HG02678 (cell line): ENCODE data around the gene OR1I1.

Source experiments
- ATAC-seq: cut with Tn5 transposase; IDR thresholded peaks from one replicate; pipeline ENCODE4 v1.9.1; 2021; ENCODE audit warnings: mild to moderate bottlenecking, moderate library complexity; ENCODE audit not compliant: unreplicated experiment

The OR1I1 gene

GRCh38 chr19:15116856-15117255, 34.8 kb downstream of the OR1I1 start:
- ATAC-seq: no peak

GRCh38 chr19:15118248-15118647, 36.2 kb downstream of the OR1I1 start:
- no peak for ATAC-seq

GRCh38 chr19:15118789-15119494, 36.9 kb downstream of the OR1I1 start:
- no peak for ATAC-seq

GRCh38 chr19:15120135-15121026, 38.4 kb downstream of the OR1I1 start:
- ATAC-seq: no peak

- no peak for ATAC-seq
Observed at GRCh38 chr19:15122331-15123030, 40.5 kb downstream of the OR1I1 start.

- no peak for ATAC-seq
Observed at GRCh38 chr19:15123031-15123890, 41.2 kb downstream of the OR1I1 start.

- ATAC-seq: no peak
Observed at GRCh38 chr19:15123900-15124299, 41.9 kb downstream of the OR1I1 start.

GRCh38 chr19:15124572-15125231, 42.7 kb downstream of the OR1I1 start:
- ATAC-seq: no peak

GRCh38 chr19:15125232-15126067, 43.4 kb downstream of the OR1I1 start:
- peak; percentile 93 for ATAC-seq

GRCh38 chr19:15126131-15126910, 44.3 kb downstream of the OR1I1 start:
- ATAC-seq: no peak

- no peak for ATAC-seq
Observed at GRCh38 chr19:15128162-15128770, 46.3 kb downstream of the OR1I1 start.

GRCh38 chr19:15129856-15130585, 48.0 kb downstream of the OR1I1 start:
- no peak for ATAC-seq

- no peak for ATAC-seq
Observed at GRCh38 chr19:15136234-15136954, 54.4 kb downstream of the OR1I1 start.

GRCh38 chr19:15137777-15138176, 55.8 kb downstream of the OR1I1 start:
- no peak for ATAC-seq

- ATAC-seq: no peak
Observed at GRCh38 chr19:15138427-15138826, 56.4 kb downstream of the OR1I1 start.

- ATAC-seq: no peak
Observed at GRCh38 chr19:15141143-15141542, 59.1 kb downstream of the OR1I1 start.

- no peak for ATAC-seq
Observed at GRCh38 chr19:15142313-15142712, 60.3 kb downstream of the OR1I1 start.
